GM23338 (cell line): ENCODE results near the gene CXCR1. TPM values are rescaled to one million over a fixed set of nuclear protein-coding genes. Genes with fewer than 3 reads are reported as not detected.

ENCODE experiments used
- ATAC-seq: fragments of 200-7000 bp; cut with Tn5 transposase; 3 replicates; pipeline ENCODE4 v1.9.1; 2020
- DNase-seq: peaks from one replicate; pipeline ENCODE4 v3.0.0-alpha.2; 2015; ENCODE audit warnings: low spot score
- H2AFZ ChIP-seq: fragments of 200-600 bp; sonication (generic); 2 replicates; pipeline ENCODE4 v1.8.0; 2016; ENCODE audit warnings: antibody characterized with exemption, mild to moderate bottlenecking, moderate library complexity
- H3F3A ChIP-seq: fragments of 200-600 bp; sonication (generic); replicated peaks from 2 replicates; pipeline ENCODE4 v1.8.0; 2017; ENCODE audit warnings: antibody characterized with exemption, mixed run types, low read depth
- H3K27ac ChIP-seq: fragments of 200-600 bp; sonication (generic); 2 replicates; pipeline ENCODE4 v1.6.1; 2016; ENCODE audit warnings: low read depth
- H3K27me3 ChIP-seq: fragments of 200-600 bp; sonication (generic); 2 replicates; pipeline ENCODE4 v1.8.0; 2016; ENCODE audit warnings: mild to moderate bottlenecking, mixed run types, moderate library complexity; ENCODE audit not compliant: insufficient read depth
- H3K36me3 ChIP-seq: fragments of 200-600 bp; sonication (generic); 2 replicates; pipeline ENCODE4 v1.8.0; 2016; ENCODE audit warnings: mild to moderate bottlenecking; ENCODE audit not compliant: insufficient read depth
- H3K4me1 ChIP-seq: fragments of 200-600 bp; sonication (generic); 2 replicates; pipeline ENCODE4 v1.8.0; 2016; ENCODE audit warnings: mild to moderate bottlenecking, moderate library complexity; ENCODE audit not compliant: insufficient read depth
- H3K4me2 ChIP-seq: fragments of 200-600 bp; sonication (generic); 2 replicates; pipeline ENCODE4 v1.7.1; 2017; ENCODE audit warnings: mixed run types
- H3K4me3 ChIP-seq: fragments of 200-600 bp; sonication (generic); 2 replicates; pipeline ENCODE4 v1.6.1; 2016; ENCODE audit warnings: mixed run types
- H3K79me2 ChIP-seq: fragments of 200-600 bp; sonication (generic); replicated peaks from 2 replicates; pipeline ENCODE4 v1.8.0; 2017; ENCODE audit warnings: mild to moderate bottlenecking; ENCODE audit not compliant: insufficient read depth
- H3K9me2 ChIP-seq: fragments of 200-600 bp; sonication (generic); 2 replicates; pipeline ENCODE4 v1.8.0; 2017; ENCODE audit not compliant: insufficient read depth
- H4K20me1 ChIP-seq: fragments of 200-600 bp; sonication (generic); replicated peaks from 2 replicates; pipeline ENCODE4 v1.8.0; 2017; ENCODE audit warnings: mild to moderate bottlenecking; ENCODE audit not compliant: insufficient read depth
- H3K27ac Mint-ChIP-seq: 2 replicates; pipeline ENCODE4 v1.8.0; 2020; ENCODE audit warnings: inconsistent platforms, mild to moderate bottlenecking, moderate library complexity, mixed read lengths
- H3K27me3 Mint-ChIP-seq: 3 replicates; pipeline ENCODE4 v1.8.0; 2022; ENCODE audit warnings: low read depth, mild to moderate bottlenecking, moderate library complexity, mixed read lengths, inconsistent platforms; ENCODE audit not compliant: insufficient read depth, poor library complexity
- H3K36me3 Mint-ChIP-seq: 3 replicates; pipeline ENCODE4 v1.8.0; 2021; ENCODE audit warnings: low read depth, mild to moderate bottlenecking, inconsistent platforms, moderate library complexity, mixed read lengths
- H3K4me1 Mint-ChIP-seq: 3 replicates; pipeline ENCODE4 v1.8.0; 2020; ENCODE audit warnings: mild to moderate bottlenecking, inconsistent platforms, mixed read lengths
- H3K4me3 Mint-ChIP-seq: 3 replicates; pipeline ENCODE4 v1.8.0; 2021; ENCODE audit warnings: moderate library complexity, mild to moderate bottlenecking, inconsistent platforms, mixed read lengths
- H3K9me3 Mint-ChIP-seq: 3 replicates; pipeline ENCODE4 v1.8.0; 2020; ENCODE audit warnings: moderate library complexity, mild to moderate bottlenecking, inconsistent platforms, mixed read lengths
- EZH2 ChIP-seq: fragments of 200-600 bp; sonication (generic); IDR thresholded peaks from one replicate; pipeline ENCODE4 v1.8.0; 2017; ENCODE audit warnings: antibody characterized with exemption, mild to moderate bottlenecking, low read depth; ENCODE audit not compliant: unreplicated experiment
- JUNB ChIP-seq: IDR thresholded peaks from one replicate; pipeline ENCODE4 v1.6.1; 2016; ENCODE audit warnings: antibody characterized with exemption; ENCODE audit not compliant: unreplicated experiment
- ZNF114 ChIP-seq: fragments of 250-450 bp; sonication (Bioruptor Pico); IDR thresholded peaks from 2 replicates; pipeline ENCODE4 v1.5.0; 2020; ENCODE audit warnings: mild to moderate bottlenecking, moderate library complexity
- polyA plus RNA-seq: library from polyadenylated mRNA; unstranded; fragments of >200 nt; fragmentation: Nextera tagmentation; extraction: Ambion mirVana; gene quantifications from 2 replicates; pipeline ENCODE4 v1.2.1, GENCODE V29; 2016
- total RNA-seq: library from RNA; depleted of rRNA; stranded (reverse); fragments of >200 nt; shearing (Covaris generic); gene quantifications from 2 replicates; pipeline ENCODE4 v1.2.3, GENCODE V29; 2014
- TF ChIP-seq, protein P1 (sequence below): IDR thresholded peaks from one replicate; pipeline ENCODE4 v1.6.1; 2018; ENCODE audit warnings: antibody characterized with exemption; ENCODE audit not compliant: unreplicated experiment
- TF ChIP-seq, protein P2 (sequence below): IDR thresholded peaks from 2 replicates; pipeline ENCODE4 v1.6.1; 2016; ENCODE audit warnings: antibody characterized with exemption
- TF ChIP-seq, protein P3 (sequence below), 2 experiments: fragments of 200-600 bp in 1 of 2; sonication (generic) in 1 of 2; conservative IDR thresholded peaks; 2 replicates each; pipeline versions ENCODE4 v1.5.1 to v1.6.1; 2016 to 2017; ENCODE audit warnings: antibody characterized with exemption in 2 of 2, low read depth in 2 of 2, mild to moderate bottlenecking in 2 of 2, moderate library complexity in 1 of 2
- TF ChIP-seq, protein P4 (sequence below): fragments of 250-450 bp; sonication (Bioruptor Pico); IDR thresholded peaks from 2 replicates; pipeline ENCODE4 v1.5.0; 2020; ENCODE audit warnings: mild to moderate bottlenecking, moderate library complexity

CXCR1 gene
- total and polyA plus RNA-seq, 2 experiments from 2014 or later: not detected

DNA sequence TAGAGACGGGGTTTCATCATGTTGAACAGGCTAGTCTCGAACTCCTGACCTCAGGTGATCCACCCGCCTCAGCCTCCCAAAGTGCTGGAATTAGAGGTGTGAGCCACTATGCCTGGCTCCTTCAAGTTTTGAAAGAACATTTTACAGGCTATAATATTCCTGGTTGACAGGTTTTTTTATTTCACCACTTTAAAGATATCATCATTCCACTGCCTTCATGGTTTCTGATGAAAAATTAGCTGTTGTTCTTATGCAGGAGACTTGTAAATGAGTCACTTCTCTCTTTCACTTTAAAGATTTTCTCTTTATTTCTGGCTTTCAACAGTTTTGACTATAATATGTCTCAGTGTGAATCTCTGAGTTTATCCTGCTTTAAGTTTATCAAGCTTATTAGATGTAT is 42.3 kb upstream of the CXCR1 start:
- no peak overlapping the region for H3K4me3 ChIP-seq
- Mint-ChIP-seq H3K27me3 (peaks cover 10% of the 10 kb centered on the region), H3K4me3 (no peak overlapping the region), H3K27ac (no peak overlapping the region), H3K9me3 (peaks cover 3% of the 10 kb centered on the region; the same call in 2 of the 3 replicates), H3K36me3 (no peaks in the 10 kb centered on the region), H3K4me1 (peaks cover 3% of the 10 kb centered on the region; the same call in 1 of the 3 replicates)
- H3F3A ChIP-seq: no peaks in the 10 kb centered on the region
- no peaks in the 10 kb centered on the region for H4K20me1 ChIP-seq
- H3K27me3 ChIP-seq: no peaks in the 10 kb centered on the region
- no peaks in the 10 kb centered on the region for H3K36me3 ChIP-seq
- H3K79me2 ChIP-seq: no peaks in the 10 kb centered on the region
- H2AFZ ChIP-seq: no peak overlapping the region
- H3K27ac ChIP-seq: no peak overlapping the region
- TF ChIP-seq, protein P1, sequence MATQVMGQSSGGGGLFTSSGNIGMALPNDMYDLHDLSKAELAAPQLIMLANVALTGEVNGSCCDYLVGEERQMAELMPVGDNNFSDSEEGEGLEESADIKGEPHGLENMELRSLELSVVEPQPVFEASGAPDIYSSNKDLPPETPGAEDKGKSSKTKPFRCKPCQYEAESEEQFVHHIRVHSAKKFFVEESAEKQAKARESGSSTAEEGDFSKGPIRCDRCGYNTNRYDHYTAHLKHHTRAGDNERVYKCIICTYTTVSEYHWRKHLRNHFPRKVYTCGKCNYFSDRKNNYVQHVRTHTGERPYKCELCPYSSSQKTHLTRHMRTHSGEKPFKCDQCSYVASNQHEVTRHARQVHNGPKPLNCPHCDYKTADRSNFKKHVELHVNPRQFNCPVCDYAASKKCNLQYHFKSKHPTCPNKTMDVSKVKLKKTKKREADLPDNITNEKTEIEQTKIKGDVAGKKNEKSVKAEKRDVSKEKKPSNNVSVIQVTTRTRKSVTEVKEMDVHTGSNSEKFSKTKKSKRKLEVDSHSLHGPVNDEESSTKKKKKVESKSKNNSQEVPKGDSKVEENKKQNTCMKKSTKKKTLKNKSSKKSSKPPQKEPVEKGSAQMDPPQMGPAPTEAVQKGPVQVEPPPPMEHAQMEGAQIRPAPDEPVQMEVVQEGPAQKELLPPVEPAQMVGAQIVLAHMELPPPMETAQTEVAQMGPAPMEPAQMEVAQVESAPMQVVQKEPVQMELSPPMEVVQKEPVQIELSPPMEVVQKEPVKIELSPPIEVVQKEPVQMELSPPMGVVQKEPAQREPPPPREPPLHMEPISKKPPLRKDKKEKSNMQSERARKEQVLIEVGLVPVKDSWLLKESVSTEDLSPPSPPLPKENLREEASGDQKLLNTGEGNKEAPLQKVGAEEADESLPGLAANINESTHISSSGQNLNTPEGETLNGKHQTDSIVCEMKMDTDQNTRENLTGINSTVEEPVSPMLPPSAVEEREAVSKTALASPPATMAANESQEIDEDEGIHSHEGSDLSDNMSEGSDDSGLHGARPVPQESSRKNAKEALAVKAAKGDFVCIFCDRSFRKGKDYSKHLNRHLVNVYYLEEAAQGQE: no peak
- no peak for TF ChIP-seq JUNB
- TF ChIP-seq, protein P2, sequence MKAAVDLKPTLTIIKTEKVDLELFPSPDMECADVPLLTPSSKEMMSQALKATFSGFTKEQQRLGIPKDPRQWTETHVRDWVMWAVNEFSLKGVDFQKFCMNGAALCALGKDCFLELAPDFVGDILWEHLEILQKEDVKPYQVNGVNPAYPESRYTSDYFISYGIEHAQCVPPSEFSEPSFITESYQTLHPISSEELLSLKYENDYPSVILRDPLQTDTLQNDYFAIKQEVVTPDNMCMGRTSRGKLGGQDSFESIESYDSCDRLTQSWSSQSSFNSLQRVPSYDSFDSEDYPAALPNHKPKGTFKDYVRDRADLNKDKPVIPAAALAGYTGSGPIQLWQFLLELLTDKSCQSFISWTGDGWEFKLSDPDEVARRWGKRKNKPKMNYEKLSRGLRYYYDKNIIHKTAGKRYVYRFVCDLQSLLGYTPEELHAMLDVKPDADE: no peak
- DNase-seq (no peak), ATAC-seq (no peak)
- no peak overlapping the region for H3K4me2 ChIP-seq
- H3K4me1 ChIP-seq: no peaks in the 10 kb centered on the region
- peaks cover 6% of the 10 kb centered on the region; the same call in 1 of the 2 replicates for H3K9me2 ChIP-seq

DNA sequence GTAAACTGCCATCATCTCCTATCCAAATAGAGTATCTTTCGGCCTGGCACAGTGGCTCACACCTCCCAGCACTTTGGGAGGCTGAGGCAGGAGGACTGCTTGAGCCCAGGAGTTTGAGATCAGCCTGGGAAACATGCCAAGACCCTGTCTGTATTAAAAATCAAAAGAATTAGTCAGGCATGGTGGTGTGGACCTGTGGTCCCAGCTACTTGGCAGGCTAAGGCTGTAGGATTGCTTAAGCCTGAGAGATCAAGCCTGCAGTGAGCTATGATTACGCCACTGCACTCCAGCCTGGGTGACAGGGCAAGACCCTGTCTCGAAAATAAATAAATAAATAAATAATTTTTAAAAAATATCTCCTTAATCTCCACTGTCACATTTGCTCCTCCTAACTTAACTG is 35.5 kb upstream of the CXCR1 start:
- H3K4me3 Mint-ChIP-seq: no peak overlapping the region

More for the DNA sequence above, 35.5 kb upstream of the CXCR1 start:
- Mint-ChIP-seq H3K36me3 (no peaks in the 10 kb centered on the region), H3K9me3 (no peaks in the 10 kb centered on the region), H3K4me1 (no peaks in the 10 kb centered on the region), H3K27me3 (peaks cover 8% of the 10 kb centered on the region), H3K27ac (no peak overlapping the region)
- TF ChIP-seq EZH2 (no peak), JUNB (no peak), ZNF114 (CRISPR knock-in tag) (no peak)
- TF ChIP-seq, protein P3, sequence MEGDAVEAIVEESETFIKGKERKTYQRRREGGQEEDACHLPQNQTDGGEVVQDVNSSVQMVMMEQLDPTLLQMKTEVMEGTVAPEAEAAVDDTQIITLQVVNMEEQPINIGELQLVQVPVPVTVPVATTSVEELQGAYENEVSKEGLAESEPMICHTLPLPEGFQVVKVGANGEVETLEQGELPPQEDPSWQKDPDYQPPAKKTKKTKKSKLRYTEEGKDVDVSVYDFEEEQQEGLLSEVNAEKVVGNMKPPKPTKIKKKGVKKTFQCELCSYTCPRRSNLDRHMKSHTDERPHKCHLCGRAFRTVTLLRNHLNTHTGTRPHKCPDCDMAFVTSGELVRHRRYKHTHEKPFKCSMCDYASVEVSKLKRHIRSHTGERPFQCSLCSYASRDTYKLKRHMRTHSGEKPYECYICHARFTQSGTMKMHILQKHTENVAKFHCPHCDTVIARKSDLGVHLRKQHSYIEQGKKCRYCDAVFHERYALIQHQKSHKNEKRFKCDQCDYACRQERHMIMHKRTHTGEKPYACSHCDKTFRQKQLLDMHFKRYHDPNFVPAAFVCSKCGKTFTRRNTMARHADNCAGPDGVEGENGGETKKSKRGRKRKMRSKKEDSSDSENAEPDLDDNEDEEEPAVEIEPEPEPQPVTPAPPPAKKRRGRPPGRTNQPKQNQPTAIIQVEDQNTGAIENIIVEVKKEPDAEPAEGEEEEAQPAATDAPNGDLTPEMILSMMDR (conservative IDR thresholded peaks at IDR 0.05; ENCODE audit: low read depth in 2 of 2): no peak
- TF ChIP-seq, protein P4, sequence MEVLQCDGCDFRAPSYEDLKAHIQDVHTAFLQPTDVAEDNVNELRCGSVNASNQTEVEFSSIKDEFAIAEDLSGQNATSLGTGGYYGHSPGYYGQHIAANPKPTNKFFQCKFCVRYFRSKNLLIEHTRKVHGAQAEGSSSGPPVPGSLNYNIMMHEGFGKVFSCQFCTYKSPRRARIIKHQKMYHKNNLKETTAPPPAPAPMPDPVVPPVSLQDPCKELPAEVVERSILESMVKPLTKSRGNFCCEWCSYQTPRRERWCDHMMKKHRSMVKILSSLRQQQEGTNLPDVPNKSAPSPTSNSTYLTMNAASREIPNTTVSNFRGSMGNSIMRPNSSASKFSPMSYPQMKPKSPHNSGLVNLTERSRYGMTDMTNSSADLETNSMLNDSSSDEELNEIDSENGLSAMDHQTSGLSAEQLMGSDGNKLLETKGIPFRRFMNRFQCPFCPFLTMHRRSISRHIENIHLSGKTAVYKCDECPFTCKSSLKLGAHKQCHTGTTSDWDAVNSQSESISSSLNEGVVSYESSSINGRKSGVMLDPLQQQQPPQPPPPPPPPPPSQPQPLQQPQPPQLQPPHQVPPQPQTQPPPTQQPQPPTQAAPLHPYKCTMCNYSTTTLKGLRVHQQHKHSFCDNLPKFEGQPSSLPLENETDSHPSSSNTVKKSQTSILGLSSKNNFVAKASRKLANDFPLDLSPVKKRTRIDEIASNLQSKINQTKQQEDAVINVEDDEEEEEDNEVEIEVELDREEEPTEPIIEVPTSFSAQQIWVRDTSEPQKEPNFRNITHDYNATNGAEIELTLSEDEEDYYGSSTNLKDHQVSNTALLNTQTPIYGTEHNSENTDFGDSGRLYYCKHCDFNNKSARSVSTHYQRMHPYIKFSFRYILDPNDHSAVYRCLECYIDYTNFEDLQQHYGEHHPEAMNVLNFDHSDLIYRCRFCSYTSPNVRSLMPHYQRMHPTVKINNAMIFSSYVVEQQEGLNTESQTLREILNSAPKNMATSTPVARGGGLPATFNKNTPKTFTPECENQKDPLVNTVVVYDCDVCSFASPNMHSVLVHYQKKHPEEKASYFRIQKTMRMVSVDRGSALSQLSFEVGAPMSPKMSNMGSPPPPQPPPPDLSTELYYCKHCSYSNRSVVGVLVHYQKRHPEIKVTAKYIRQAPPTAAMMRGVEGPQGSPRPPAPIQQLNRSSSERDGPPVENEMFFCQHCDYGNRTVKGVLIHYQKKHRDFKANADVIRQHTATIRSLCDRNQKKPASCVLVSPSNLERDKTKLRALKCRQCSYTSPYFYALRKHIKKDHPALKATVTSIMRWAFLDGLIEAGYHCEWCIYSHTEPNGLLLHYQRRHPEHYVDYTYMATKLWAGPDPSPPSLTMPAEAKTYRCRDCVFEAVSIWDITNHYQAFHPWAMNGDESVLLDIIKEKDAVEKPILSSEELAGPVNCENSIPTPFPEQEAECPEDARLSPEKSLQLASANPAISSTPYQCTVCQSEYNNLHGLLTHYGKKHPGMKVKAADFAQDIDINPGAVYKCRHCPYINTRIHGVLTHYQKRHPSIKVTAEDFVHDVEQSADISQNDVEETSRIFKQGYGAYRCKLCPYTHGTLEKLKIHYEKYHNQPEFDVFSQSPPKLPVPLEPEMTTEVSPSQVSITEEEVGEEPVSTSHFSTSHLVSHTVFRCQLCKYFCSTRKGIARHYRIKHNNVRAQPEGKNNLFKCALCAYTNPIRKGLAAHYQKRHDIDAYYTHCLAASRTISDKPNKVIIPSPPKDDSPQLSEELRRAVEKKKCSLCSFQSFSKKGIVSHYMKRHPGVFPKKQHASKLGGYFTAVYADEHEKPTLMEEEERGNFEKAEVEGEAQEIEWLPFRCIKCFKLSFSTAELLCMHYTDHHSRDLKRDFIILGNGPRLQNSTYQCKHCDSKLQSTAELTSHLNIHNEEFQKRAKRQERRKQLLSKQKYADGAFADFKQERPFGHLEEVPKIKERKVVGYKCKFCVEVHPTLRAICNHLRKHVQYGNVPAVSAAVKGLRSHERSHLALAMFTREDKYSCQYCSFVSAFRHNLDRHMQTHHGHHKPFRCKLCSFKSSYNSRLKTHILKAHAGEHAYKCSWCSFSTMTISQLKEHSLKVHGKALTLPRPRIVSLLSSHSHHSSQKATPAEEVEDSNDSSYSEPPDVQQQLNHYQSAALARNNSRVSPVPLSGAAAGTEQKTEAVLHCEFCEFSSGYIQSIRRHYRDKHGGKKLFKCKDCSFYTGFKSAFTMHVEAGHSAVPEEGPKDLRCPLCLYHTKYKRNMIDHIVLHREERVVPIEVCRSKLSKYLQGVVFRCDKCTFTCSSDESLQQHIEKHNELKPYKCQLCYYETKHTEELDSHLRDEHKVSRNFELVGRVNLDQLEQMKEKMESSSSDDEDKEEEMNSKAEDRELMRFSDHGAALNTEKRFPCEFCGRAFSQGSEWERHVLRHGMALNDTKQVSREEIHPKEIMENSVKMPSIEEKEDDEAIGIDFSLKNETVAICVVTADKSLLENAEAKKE: no peak
- Histone ChIP-seq H3K4me2 (no peak overlapping the region), H3K4me3 (no peak overlapping the region), H3K79me2 (no peaks in the 10 kb centered on the region), H3K9me2 (no peaks in the 10 kb centered on the region), H4K20me1 (no peaks in the 10 kb centered on the region), H3K36me3 (no peaks in the 10 kb centered on the region), H2AFZ (no peak overlapping the region), H3K4me1 (no peaks in the 10 kb centered on the region), H3K27me3 (no peaks in the 10 kb centered on the region), H3K27ac (no peak overlapping the region), H3F3A (no peaks in the 10 kb centered on the region)
- no peak for DNase-seq
- ATAC-seq: no peak
